ENCODE measurements around the gene MIPEP. TPM values are rescaled to one million over a fixed set of nuclear protein-coding genes. Genes with fewer than 3 reads are reported as not detected.

MIPEP gene
- total and polyA plus RNA-seq, 2 experiments from 2014 or later, result 12.6 to 19.6 TPM

DNA sequence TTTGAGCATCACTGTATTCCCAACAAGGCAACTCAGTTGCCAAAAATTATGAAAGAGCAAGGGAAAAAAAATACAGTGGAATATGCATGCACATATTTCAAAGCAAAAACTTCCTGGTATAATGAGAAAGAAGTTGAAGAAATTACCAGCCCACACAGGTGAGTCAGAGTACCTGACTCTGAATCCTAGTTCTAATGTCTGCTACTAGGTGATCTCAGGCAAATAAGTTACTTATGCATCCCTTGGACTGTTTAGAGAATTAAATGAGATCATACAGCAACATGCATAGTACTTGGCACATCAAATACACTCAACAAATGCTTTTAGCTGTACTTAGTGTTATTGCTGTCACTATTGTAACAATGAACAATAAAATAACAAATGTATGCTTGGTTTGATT, 144.9 kb downstream of the MIPEP start:
- in situ Hi-C loops (cut with MboI), result no loop called here
- Histone ChIP-seq H2AFZ (no peak overlapping the region), H3K27me3 (replicated peaks; ENCODE audit: insufficient read depth) (no peaks in the 10 kb centered on the region), H3K36me3 (ENCODE audit: low read depth) (no peaks in the 10 kb centered on the region), H3K9me3 (ENCODE audit: low read depth) (no peaks in the 10 kb centered on the region), H3K79me2 (ENCODE audit: insufficient read depth) (no peaks in the 10 kb centered on the region), H3K27ac (no peak overlapping the region), H3K4me1 (ENCODE audit: insufficient read depth) (no peaks in the 10 kb centered on the region), H3K9me2 (ENCODE audit: insufficient read depth) (no peaks in the 10 kb centered on the region), H3K4me3 (no peak overlapping the region), H3F3A (ENCODE audit: insufficient read depth) (no peaks in the 10 kb centered on the region), H3K4me2 (ENCODE audit: unreplicated experiment) (no peak overlapping the region), H4K20me1 (ENCODE audit: insufficient read depth) (no peaks in the 10 kb centered on the region), H3K9ac (no peak overlapping the region)
- peak; percentile 4 for DNase-seq
- TF ChIP-seq EZH2 (IDR thresholded peaks at IDR 0.05; ENCODE audit: insufficient read depth, poor library complexity, severe bottlenecking) (no peak), EZH2phosphoT487 (IDR thresholded peaks at IDR 0.05; ENCODE audit: insufficient read depth, low read depth) (no peak)

DNA sequence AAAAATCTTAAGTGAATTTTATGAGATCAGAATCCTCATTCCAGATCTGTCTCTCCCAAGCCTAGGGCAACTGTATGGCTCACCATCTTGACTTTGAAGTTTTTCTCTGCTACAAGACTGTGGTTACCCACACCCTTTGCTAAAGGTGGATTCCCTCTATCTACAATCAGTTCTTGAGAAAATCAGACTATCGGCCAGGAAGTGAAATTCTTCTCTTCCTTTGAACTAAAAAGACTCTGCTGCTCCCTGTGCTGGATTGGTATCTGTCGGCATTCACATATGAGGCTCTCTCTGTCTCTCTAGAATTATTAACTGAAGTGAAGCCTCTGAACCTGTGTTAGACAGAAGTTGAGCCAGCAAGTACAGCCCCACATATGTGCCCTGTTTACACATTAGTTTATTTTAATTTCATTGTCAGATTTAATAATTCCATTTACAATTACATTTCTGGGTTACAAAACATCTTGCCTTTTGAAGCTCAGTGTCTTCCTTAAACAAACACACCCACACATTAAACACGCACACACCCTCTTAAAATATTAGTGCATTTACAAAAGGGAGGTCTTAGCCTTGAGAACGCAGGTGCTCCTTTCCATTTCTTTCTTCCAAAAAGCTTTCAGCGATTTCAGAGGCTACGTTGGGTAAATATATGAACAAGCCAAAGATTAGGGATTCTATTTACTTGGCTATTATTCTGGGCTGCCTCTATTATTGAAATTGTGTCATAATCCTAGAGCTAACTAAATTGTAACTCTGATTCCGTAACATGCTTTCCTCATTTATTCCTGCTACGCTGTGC, 145.7 kb downstream of the MIPEP start:
- TF ChIP-seq EZH2 (IDR thresholded peaks at IDR 0.05; ENCODE audit: insufficient read depth, poor library complexity, severe bottlenecking) (no peak), EZH2phosphoT487 (IDR thresholded peaks at IDR 0.05; ENCODE audit: insufficient read depth, low read depth) (no peak)
- Histone ChIP-seq H3K4me2 (ENCODE audit: unreplicated experiment) (no peak overlapping the region), H3F3A (ENCODE audit: insufficient read depth) (no peaks in the 10 kb centered on the region), H4K20me1 (ENCODE audit: insufficient read depth) (no peaks in the 10 kb centered on the region), H3K27ac (no peak overlapping the region), H3K27me3 (replicated peaks; ENCODE audit: insufficient read depth) (no peaks in the 10 kb centered on the region), H3K4me1 (ENCODE audit: insufficient read depth) (no peaks in the 10 kb centered on the region), H3K9me3 (ENCODE audit: low read depth) (no peaks in the 10 kb centered on the region), H3K79me2 (ENCODE audit: insufficient read depth) (no peaks in the 10 kb centered on the region), H3K9me2 (ENCODE audit: insufficient read depth) (no peaks in the 10 kb centered on the region), H3K36me3 (ENCODE audit: low read depth) (no peaks in the 10 kb centered on the region), H2AFZ (no peak overlapping the region), H3K4me3 (no peak overlapping the region), H3K9ac (no peak overlapping the region)
- in situ Hi-C loops (cut with MboI), result no loop called here
- no peak for DNase-seq
- WGBS, 2 experiments (ENCODE audit: low coverage in 1 of 2, low lambda C conversion rate in 2 of 2, missing lambda C conversion rate in 2 of 2), result 90 to 93% methylated on average over 8 of the region's 8 CpGs

DNA sequence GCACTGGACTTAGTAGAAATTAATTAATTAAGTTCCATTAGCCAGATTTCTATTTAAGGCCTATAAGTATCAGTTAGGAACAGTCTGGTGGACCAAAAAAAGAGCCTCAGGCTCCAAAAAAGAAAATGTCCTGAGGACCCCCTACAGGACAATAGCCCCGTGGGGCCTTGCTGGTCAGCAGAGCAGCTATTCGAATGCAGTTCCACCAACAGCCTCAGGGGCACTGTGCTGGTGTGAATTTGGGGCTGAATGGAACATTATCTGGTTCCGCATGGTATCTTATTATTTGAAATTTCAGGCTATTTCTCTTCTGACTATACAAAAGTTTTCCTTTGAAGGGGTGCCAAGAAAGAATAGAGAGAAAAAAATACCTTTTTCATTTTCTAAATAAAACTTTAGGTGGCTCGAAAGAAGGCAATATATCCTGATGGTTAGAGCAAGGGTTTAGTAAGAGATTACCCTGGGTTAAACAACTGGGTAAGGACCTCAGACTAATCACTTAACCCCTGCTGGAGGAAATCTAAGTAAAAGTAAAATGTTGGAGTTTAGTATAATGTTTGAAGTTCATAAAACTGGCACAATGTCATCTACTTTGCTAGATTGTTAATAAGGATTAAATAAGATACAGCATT, 147.2 kb downstream of the MIPEP start:
- no peaks in the 10 kb centered on the region for H3K36me3 ChIP-seq (ENCODE audit: low read depth)
- H3K4me2 ChIP-seq (ENCODE audit: unreplicated experiment), result no peak overlapping the region
- no peaks in the 10 kb centered on the region for H3K9me3 ChIP-seq (ENCODE audit: low read depth)
- WGBS, 2 experiments (ENCODE audit: low coverage in 1 of 2, low lambda C conversion rate in 2 of 2, missing lambda C conversion rate in 2 of 2), result 96 to 99% methylated on average over 4 of the region's 4 CpGs
- no peaks in the 10 kb centered on the region for H3K4me1 ChIP-seq (ENCODE audit: insufficient read depth)
- no peaks in the 10 kb centered on the region for H3K27me3 ChIP-seq (replicated peaks; ENCODE audit: insufficient read depth)
- no peak overlapping the region for H2AFZ ChIP-seq
- no peaks in the 10 kb centered on the region for H3K79me2 ChIP-seq (ENCODE audit: insufficient read depth)
- no peak overlapping the region for H3K27ac ChIP-seq
- in situ Hi-C loops (cut with MboI), result no loop called here
- H3K4me3 ChIP-seq, result no peak overlapping the region
- no peaks in the 10 kb centered on the region for H4K20me1 ChIP-seq (ENCODE audit: insufficient read depth)
- H3K9me2 ChIP-seq (ENCODE audit: insufficient read depth), result no peaks in the 10 kb centered on the region
- no peak for TF ChIP-seq EZH2phosphoT487 (IDR thresholded peaks at IDR 0.05; ENCODE audit: insufficient read depth, low read depth)
- TF ChIP-seq EZH2 (IDR thresholded peaks at IDR 0.05; ENCODE audit: insufficient read depth, poor library complexity, severe bottlenecking), result no peak
- DNase-seq, result peak; percentile 30
- H3F3A ChIP-seq (ENCODE audit: insufficient read depth), result no peaks in the 10 kb centered on the region
- no peak overlapping the region for H3K9ac ChIP-seq

DNA sequence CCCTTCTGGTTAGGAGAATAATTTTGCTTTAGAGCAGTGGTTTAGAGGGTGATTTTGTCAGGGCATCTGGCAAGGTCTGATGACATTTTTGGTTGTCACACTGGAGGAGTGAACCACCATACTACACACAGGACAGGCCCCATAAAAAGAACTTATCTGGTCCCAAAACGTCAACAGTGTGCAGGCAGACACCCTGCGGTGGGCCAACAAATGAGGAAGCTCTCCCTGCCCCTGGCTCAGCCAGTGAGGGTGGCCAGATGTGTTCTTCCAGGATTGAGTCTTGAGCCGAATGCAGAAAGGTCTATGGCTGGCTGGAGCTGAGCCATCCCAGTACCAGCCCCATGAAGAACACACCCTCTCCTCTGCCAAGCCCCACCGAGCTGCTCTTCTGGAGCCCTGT, 149.2 kb downstream of the MIPEP start:
- Histone ChIP-seq H3K9ac (no peak overlapping the region), H4K20me1 (ENCODE audit: insufficient read depth) (no peaks in the 10 kb centered on the region), H2AFZ (no peak overlapping the region), H3F3A (ENCODE audit: insufficient read depth) (no peaks in the 10 kb centered on the region), H3K27ac (no peak overlapping the region), H3K4me2 (ENCODE audit: unreplicated experiment) (no peak overlapping the region), H3K4me3 (no peak overlapping the region), H3K27me3 (replicated peaks; ENCODE audit: insufficient read depth) (no peaks in the 10 kb centered on the region), H3K9me2 (ENCODE audit: insufficient read depth) (no peaks in the 10 kb centered on the region), H3K36me3 (ENCODE audit: low read depth) (no peaks in the 10 kb centered on the region), H3K79me2 (ENCODE audit: insufficient read depth) (no peaks in the 10 kb centered on the region), H3K4me1 (ENCODE audit: insufficient read depth) (no peaks in the 10 kb centered on the region), H3K9me3 (ENCODE audit: low read depth) (no peaks in the 10 kb centered on the region)
- DNase-seq, result no peak
- in situ Hi-C loops (cut with MboI), result no loop called here
- TF ChIP-seq EZH2 (IDR thresholded peaks at IDR 0.05; ENCODE audit: insufficient read depth, poor library complexity, severe bottlenecking), result no peak
- TF ChIP-seq EZH2phosphoT487 (IDR thresholded peaks at IDR 0.05; ENCODE audit: insufficient read depth, low read depth), result no peak
- 82 to 90% methylated on average over 4 of the region's 4 CpGs for WGBS, 2 experiments (ENCODE audit: low coverage in 1 of 2, low lambda C conversion rate in 2 of 2, missing lambda C conversion rate in 2 of 2)

All from GM23248 (cell line).